Measurements from ENCODE around the gene IL1R2. TPM values are rescaled to one million over a fixed set of nuclear protein-coding genes. Genes with fewer than 3 reads are reported as not detected.

The IL1R2 gene
- total and polyA plus RNA-seq, 2 of the 13 experiments (the other 11 are each of a cell fraction or from before 2014, with no cell fraction given): 3.6 to 7.3 TPM

DNA sequence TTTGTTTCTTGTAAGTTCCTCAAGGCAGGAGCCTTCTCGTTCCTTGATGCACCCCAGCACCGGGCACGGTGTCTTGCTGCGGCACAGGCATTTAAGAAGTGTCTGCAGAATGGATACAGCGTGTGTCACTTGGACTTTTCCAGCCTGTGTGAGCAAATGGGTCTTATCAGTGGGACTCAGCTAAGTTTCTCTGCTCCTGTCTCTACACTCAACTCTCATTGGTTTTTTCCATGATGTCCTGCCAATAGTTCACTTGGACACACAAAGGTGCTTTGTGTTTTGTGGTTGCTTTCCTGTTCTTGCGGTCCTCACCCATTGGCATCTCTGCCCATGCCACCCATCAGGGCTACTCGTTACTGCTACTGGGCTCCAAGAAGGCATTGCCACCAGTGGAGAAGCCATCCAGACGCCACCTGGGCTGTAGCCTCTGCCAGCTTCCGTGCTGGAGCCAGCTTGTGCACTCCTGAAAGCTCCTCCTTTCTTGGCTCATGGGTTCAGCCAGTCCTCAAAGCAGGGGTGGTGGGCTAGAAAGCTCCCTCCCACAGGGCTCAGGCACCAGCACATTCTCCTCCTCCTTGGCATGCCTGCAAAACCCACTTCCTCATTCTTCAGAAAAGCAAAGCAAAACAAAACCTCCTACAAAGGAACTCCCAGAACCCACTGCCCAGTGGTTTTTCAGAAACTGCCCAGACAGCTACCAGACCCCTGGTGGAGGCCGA is 41.4 kb downstream of the IL1R2 start (continued):
- TF ChIP-seq, protein P1, sequence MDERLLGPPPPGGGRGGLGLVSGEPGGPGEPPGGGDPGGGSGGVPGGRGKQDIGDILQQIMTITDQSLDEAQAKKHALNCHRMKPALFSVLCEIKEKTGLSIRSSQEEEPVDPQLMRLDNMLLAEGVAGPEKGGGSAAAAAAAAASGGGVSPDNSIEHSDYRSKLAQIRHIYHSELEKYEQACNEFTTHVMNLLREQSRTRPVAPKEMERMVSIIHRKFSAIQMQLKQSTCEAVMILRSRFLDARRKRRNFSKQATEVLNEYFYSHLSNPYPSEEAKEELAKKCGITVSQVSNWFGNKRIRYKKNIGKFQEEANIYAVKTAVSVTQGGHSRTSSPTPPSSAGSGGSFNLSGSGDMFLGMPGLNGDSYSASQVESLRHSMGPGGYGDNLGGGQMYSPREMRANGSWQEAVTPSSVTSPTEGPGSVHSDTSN (CRISPR knock-in tag; IDR thresholded peaks at IDR 0.05): 0 out of 2 replicates have a peak, but pooled peaks have one; percentile 14
- TF ChIP-seq, protein P2, sequence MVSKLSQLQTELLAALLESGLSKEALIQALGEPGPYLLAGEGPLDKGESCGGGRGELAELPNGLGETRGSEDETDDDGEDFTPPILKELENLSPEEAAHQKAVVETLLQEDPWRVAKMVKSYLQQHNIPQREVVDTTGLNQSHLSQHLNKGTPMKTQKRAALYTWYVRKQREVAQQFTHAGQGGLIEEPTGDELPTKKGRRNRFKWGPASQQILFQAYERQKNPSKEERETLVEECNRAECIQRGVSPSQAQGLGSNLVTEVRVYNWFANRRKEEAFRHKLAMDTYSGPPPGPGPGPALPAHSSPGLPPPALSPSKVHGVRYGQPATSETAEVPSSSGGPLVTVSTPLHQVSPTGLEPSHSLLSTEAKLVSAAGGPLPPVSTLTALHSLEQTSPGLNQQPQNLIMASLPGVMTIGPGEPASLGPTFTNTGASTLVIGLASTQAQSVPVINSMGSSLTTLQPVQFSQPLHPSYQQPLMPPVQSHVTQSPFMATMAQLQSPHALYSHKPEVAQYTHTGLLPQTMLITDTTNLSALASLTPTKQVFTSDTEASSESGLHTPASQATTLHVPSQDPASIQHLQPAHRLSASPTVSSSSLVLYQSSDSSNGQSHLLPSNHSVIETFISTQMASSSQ (IDR thresholded peaks at IDR 0.05; ENCODE audit: low read depth): 0 out of 2 replicates have a peak, but pooled peaks have one; percentile 43
- TF ChIP-seq, protein P2 (CRISPR knock-in tag; IDR thresholded peaks at IDR 0.05; ENCODE audit: borderline replicate concordance): 0 out of 2 replicates have a peak, but pooled peaks have one; percentile 47
- no peak; the same call in 1 of the 2 replicates for TF ChIP-seq MED1 (CRISPR knock-in tag; IDR thresholded peaks at IDR 0.05)
- 0 out of 2 replicates have a peak, but pooled peaks have one; percentile 19 for TF ChIP-seq ARNTL (CRISPR knock-in tag; IDR thresholded peaks at IDR 0.05)
- TF ChIP-seq ZNF780A (CRISPR knock-in tag; IDR thresholded peaks at IDR 0.05): no peak
- no peak for TF ChIP-seq ELF4 (CRISPR knock-in tag; IDR thresholded peaks at IDR 0.05; ENCODE audit: borderline replicate concordance)
- no peak for TF ChIP-seq ZNF674 (CRISPR knock-in tag; IDR thresholded peaks at IDR 0.05; ENCODE audit: low read depth)
- TF ChIP-seq, protein P3, sequence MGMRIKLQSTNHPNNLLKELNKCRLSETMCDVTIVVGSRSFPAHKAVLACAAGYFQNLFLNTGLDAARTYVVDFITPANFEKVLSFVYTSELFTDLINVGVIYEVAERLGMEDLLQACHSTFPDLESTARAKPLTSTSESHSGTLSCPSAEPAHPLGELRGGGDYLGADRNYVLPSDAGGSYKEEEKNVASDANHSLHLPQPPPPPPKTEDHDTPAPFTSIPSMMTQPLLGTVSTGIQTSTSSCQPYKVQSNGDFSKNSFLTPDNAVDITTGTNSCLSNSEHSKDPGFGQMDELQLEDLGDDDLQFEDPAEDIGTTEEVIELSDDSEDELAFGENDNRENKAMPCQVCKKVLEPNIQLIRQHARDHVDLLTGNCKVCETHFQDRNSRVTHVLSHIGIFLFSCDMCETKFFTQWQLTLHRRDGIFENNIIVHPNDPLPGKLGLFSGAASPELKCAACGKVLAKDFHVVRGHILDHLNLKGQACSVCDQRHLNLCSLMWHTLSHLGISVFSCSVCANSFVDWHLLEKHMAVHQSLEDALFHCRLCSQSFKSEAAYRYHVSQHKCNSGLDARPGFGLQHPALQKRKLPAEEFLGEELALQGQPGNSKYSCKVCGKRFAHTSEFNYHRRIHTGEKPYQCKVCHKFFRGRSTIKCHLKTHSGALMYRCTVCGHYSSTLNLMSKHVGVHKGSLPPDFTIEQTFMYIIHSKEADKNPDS (CRISPR knock-in tag; IDR thresholded peaks at IDR 0.05): no peak
- no peak; the same call in 1 of the 2 replicates for TF ChIP-seq DR1 (CRISPR knock-in tag; IDR thresholded peaks at IDR 0.05)
- TF ChIP-seq NFIB (CRISPR knock-in tag; IDR thresholded peaks at IDR 0.05; ENCODE audit: borderline replicate concordance): no peak
- no peak for TF ChIP-seq KLF15 (CRISPR knock-in tag; IDR thresholded peaks at IDR 0.05; ENCODE audit: borderline replicate concordance)
- TF ChIP-seq ZZZ3 (CRISPR knock-in tag; IDR thresholded peaks at IDR 0.05; ENCODE audit: borderline replicate concordance): peak; percentile 60; the same call in 1 of the 2 replicates
- no peak for TF ChIP-seq ZNF30 (CRISPR knock-in tag; IDR thresholded peaks at IDR 0.05)
- no peak for TF ChIP-seq SIX1 (CRISPR knock-in tag; IDR thresholded peaks at IDR 0.05; ENCODE audit: borderline replicate concordance)
- TF ChIP-seq MBD4 (IDR thresholded peaks at IDR 0.05; ENCODE audit: borderline replicate concordance, low read length): no peak
- TF ChIP-seq ZNF816 (CRISPR knock-in tag; IDR thresholded peaks at IDR 0.05; ENCODE audit: borderline replicate concordance): no peak
- TF ChIP-seq AGO1 (IDR thresholded peaks at IDR 0.05; ENCODE audit: low read depth, low read length, poor library complexity, severe bottlenecking): no peak
- no peak for TF ChIP-seq ZKSCAN8 (CRISPR knock-in tag; IDR thresholded peaks at IDR 0.05; ENCODE audit: borderline replicate concordance)
- TF ChIP-seq GPN1 (CRISPR knock-in tag; IDR thresholded peaks at IDR 0.05; ENCODE audit: borderline replicate concordance): no peak
- TF ChIP-seq, protein P4, sequence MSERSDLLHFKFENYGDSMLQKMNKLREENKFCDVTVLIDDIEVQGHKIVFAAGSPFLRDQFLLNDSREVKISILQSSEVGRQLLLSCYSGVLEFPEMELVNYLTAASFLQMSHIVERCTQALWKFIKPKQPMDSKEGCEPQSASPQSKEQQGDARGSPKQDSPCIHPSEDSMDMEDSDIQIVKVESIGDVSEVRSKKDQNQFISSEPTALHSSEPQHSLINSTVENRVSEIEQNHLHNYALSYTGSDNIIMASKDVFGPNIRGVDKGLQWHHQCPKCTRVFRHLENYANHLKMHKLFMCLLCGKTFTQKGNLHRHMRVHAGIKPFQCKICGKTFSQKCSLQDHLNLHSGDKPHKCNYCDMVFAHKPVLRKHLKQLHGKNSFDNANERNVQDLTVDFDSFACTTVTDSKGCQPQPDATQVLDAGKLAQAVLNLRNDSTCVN (CRISPR knock-in tag; IDR thresholded peaks at IDR 0.05; ENCODE audit: borderline replicate concordance): no peak
